Raji (cell line): ENCODE data around the gene PHF21A.

Source experiments
- POLR2A ChIP-seq: IDR thresholded peaks from 2 replicates; pipeline ENCODE4 v1.6.1; 2011; ENCODE audit warnings: low read depth, low read length, control low read depth; ENCODE audit not compliant: insufficient read depth

The PHF21A gene

GRCh38 chr11:46036009-46036408, 85.2 kb downstream of the PHF21A start:
- no peak for TF ChIP-seq POLR2A

- no peak for TF ChIP-seq POLR2A
Observed at GRCh38 chr11:46034041-46034440, 87.2 kb downstream of the PHF21A start.

GRCh38 chr11:46026606-46027293, 94.5 kb downstream of the PHF21A start:
- TF ChIP-seq POLR2A = no peak

GRCh38 chr11:46020084-46020599, 101.1 kb downstream of the PHF21A start:
- no peak for TF ChIP-seq POLR2A

GRCh38 chr11:46018651-46019050, 102.6 kb downstream of the PHF21A start:
- TF ChIP-seq POLR2A = no peak

- TF ChIP-seq POLR2A = no peak
Observed at GRCh38 chr11:46017341-46017740, 103.9 kb downstream of the PHF21A start.

GRCh38 chr11:46015941-46016340, 105.3 kb downstream of the PHF21A start:
- TF ChIP-seq POLR2A = no peak

GRCh38 chr11:46012185-46012584, 109.1 kb downstream of the PHF21A start:
- TF ChIP-seq POLR2A = no peak

- no peak for TF ChIP-seq POLR2A
Observed at GRCh38 chr11:46010100-46010499, 111.2 kb downstream of the PHF21A start.

GRCh38 chr11:46009647-46010046, 111.6 kb downstream of the PHF21A start:
- TF ChIP-seq POLR2A = no peak

GRCh38 chr11:46006418-46007070, 114.7 kb downstream of the PHF21A start:
- TF ChIP-seq POLR2A = no peak

- TF ChIP-seq POLR2A = no peak
Observed at GRCh38 chr11:46003572-46003971, 117.7 kb downstream of the PHF21A start.

GRCh38 chr11:46002189-46002588, 119.1 kb downstream of the PHF21A start:
- TF ChIP-seq POLR2A = no peak

GRCh38 chr11:46001448-46001914, 119.8 kb downstream of the PHF21A start:
- no peak for TF ChIP-seq POLR2A

- no peak for TF ChIP-seq POLR2A
Observed at GRCh38 chr11:45997599-45997998, 123.7 kb downstream of the PHF21A start.

- TF ChIP-seq POLR2A = no peak
Observed at GRCh38 chr11:45995342-45995734, 125.9 kb downstream of the PHF21A start.
